Measurements from ENCODE around the gene MACROH2A1.

MACROH2A1 gene

GRCh38 chr5:135339189-135339588 is 59.8 kb downstream of the MACROH2A1 start:
- peaks cover 80% of the 10 kb centered on the region for H3K36me3 ChIP-seq (ENCODE audit: low read depth)

GRCh38 chr5:135337064-135337463 is 62.0 kb downstream of the MACROH2A1 start:
- DNase-seq (ENCODE audit: low spot score) (no peak), ATAC-seq (ENCODE audit: low read depth) (peak; percentile 26)
- H3K27ac ChIP-seq (ENCODE audit: poor library complexity, severe bottlenecking): no peak overlapping the region
- H3K4me3 ChIP-seq (ENCODE audit: severe bottlenecking): no peak overlapping the region
- no peaks in the 10 kb centered on the region for H3K4me1 ChIP-seq (ENCODE audit: insufficient read depth, poor library complexity, severe bottlenecking)
- TF ChIP-seq CTCF (IDR thresholded peaks at IDR 0.05; ENCODE audit: poor library complexity, severe bottlenecking): no peak
- H3K27me3 ChIP-seq (ENCODE audit: insufficient read depth, poor library complexity, severe bottlenecking): no peaks in the 10 kb centered on the region
- H3K9me3 ChIP-seq (ENCODE audit: severe bottlenecking): no peaks in the 10 kb centered on the region
- H3K36me3 ChIP-seq (ENCODE audit: low read depth): peaks cover 67% of the 10 kb centered on the region

More at GRCh38 chr5:135339189-135339588, 59.8 kb downstream of the MACROH2A1 start:
- TF ChIP-seq CTCF (IDR thresholded peaks at IDR 0.05; ENCODE audit: poor library complexity, severe bottlenecking): no peak
- Histone ChIP-seq H3K27ac (ENCODE audit: poor library complexity, severe bottlenecking) (no peak overlapping the region), H3K27me3 (ENCODE audit: insufficient read depth, poor library complexity, severe bottlenecking) (no peaks in the 10 kb centered on the region), H3K4me1 (ENCODE audit: insufficient read depth, poor library complexity, severe bottlenecking) (no peaks in the 10 kb centered on the region), H3K4me3 (ENCODE audit: severe bottlenecking) (no peak overlapping the region), H3K9me3 (ENCODE audit: severe bottlenecking) (no peaks in the 10 kb centered on the region)
- no peak for ATAC-seq (ENCODE audit: low read depth)
- peak; percentile 42 for DNase-seq (ENCODE audit: low spot score)

- H3K27me3 ChIP-seq (ENCODE audit: insufficient read depth, poor library complexity, severe bottlenecking): no peaks in the 10 kb centered on the region
- no peaks in the 10 kb centered on the region for H3K9me3 ChIP-seq (ENCODE audit: severe bottlenecking)
- ATAC-seq (ENCODE audit: low read depth) (no peak), DNase-seq (ENCODE audit: low spot score) (no peak)
- H3K27ac ChIP-seq (ENCODE audit: poor library complexity, severe bottlenecking): no peak overlapping the region
- H3K36me3 ChIP-seq (ENCODE audit: low read depth): peaks cover 58% of the 10 kb centered on the region
- no peak overlapping the region for H3K4me3 ChIP-seq (ENCODE audit: severe bottlenecking)
- TF ChIP-seq CTCF (IDR thresholded peaks at IDR 0.05; ENCODE audit: poor library complexity, severe bottlenecking): no peak
- no peaks in the 10 kb centered on the region for H3K4me1 ChIP-seq (ENCODE audit: insufficient read depth, poor library complexity, severe bottlenecking)
These were observed 63.8 kb downstream of the MACROH2A1 start for GRCh38 chr5:135335031-135335828.

GRCh38 chr5:135333732-135334515 is 65.1 kb downstream of the MACROH2A1 start:
- Histone ChIP-seq H3K4me1 (ENCODE audit: insufficient read depth, poor library complexity, severe bottlenecking) (no peaks in the 10 kb centered on the region), H3K36me3 (ENCODE audit: low read depth) (peaks cover 45% of the 10 kb centered on the region), H3K9me3 (ENCODE audit: severe bottlenecking) (no peaks in the 10 kb centered on the region), H3K27me3 (ENCODE audit: insufficient read depth, poor library complexity, severe bottlenecking) (no peaks in the 10 kb centered on the region), H3K4me3 (ENCODE audit: severe bottlenecking) (no peak overlapping the region), H3K27ac (ENCODE audit: poor library complexity, severe bottlenecking) (no peak overlapping the region)
- DNase-seq (ENCODE audit: low spot score) (no peak), ATAC-seq (ENCODE audit: low read depth) (no peak)
- no peak for TF ChIP-seq CTCF (IDR thresholded peaks at IDR 0.05; ENCODE audit: poor library complexity, severe bottlenecking)

Measured in RWPE2 (cell line).